Measurements from ENCODE around the gene MYO3B.

The MYO3B gene

GRCh38 chr2:170391697-170392096, 213.8 kb downstream of the MYO3B start:
- H3K4me3 ChIP-seq (ENCODE audit: low read length) = no peak overlapping the region
- no peak overlapping the region for H3K4me2 ChIP-seq (ENCODE audit: low read length)
- H3K79me2 ChIP-seq (ENCODE audit: control insufficient read depth, low read length) = no peaks in the 10 kb centered on the region
- no peaks in the 10 kb centered on the region for H3K4me1 ChIP-seq (ENCODE audit: control insufficient read depth, low read length)
- no peak for TF ChIP-seq EZH2phosphoT487 (IDR thresholded peaks at IDR 0.05; ENCODE audit: borderline replicate concordance, low read length)
- no peaks in the 10 kb centered on the region for H3K9me3 ChIP-seq (ENCODE audit: control insufficient read depth, insufficient read depth, low read length)
- no peaks in the 10 kb centered on the region for H4K20me1 ChIP-seq (ENCODE audit: control insufficient read depth, insufficient read depth, low read depth, low read length)
- H3K9me2 ChIP-seq (replicated peaks; ENCODE audit: control insufficient read depth, low read length) = no peaks in the 10 kb centered on the region
- H3K36me3 ChIP-seq (ENCODE audit: control insufficient read depth, low read length) = no peaks in the 10 kb centered on the region
- peaks cover 4% of the 10 kb centered on the region; the same call in 1 of the 2 replicates for H3K27me3 ChIP-seq (ENCODE audit: control insufficient read depth, low read length)
- no peak overlapping the region for H3K27ac ChIP-seq (ENCODE audit: low read depth, low read length)
- no peaks in the 10 kb centered on the region for H3F3A ChIP-seq (ENCODE audit: control insufficient read depth, insufficient read depth)

GRCh38 chr2:170393861-170394498, 216.0 kb downstream of the MYO3B start:
- no peaks in the 10 kb centered on the region for H3K9me3 ChIP-seq (ENCODE audit: control insufficient read depth, insufficient read depth, low read length)
- no peak for TF ChIP-seq EZH2phosphoT487 (IDR thresholded peaks at IDR 0.05; ENCODE audit: borderline replicate concordance, low read length)
- no peak for TF ChIP-seq CTCF (IDR thresholded peaks at IDR 0.05; ENCODE audit: low read depth, low read length, poor library complexity, severe bottlenecking)
- H3K4me2 ChIP-seq (ENCODE audit: low read length) = no peak overlapping the region
- H4K20me1 ChIP-seq (ENCODE audit: control insufficient read depth, insufficient read depth, low read depth, low read length) = no peaks in the 10 kb centered on the region
- no peaks in the 10 kb centered on the region for H3K79me2 ChIP-seq (ENCODE audit: control insufficient read depth, low read length)
- H3K36me3 ChIP-seq (ENCODE audit: control insufficient read depth, low read length) = no peaks in the 10 kb centered on the region
- H3K4me3 ChIP-seq (ENCODE audit: low read length) = no peak overlapping the region
- no peaks in the 10 kb centered on the region for H3F3A ChIP-seq (ENCODE audit: control insufficient read depth, insufficient read depth)
- H3K9me2 ChIP-seq (replicated peaks; ENCODE audit: control insufficient read depth, low read length) = no peaks in the 10 kb centered on the region
- no peak overlapping the region for H3K27ac ChIP-seq (ENCODE audit: low read depth, low read length)
- peaks cover 4% of the 10 kb centered on the region; the same call in 1 of the 2 replicates for H3K27me3 ChIP-seq (ENCODE audit: control insufficient read depth, low read length)
- no peaks in the 10 kb centered on the region for H3K4me1 ChIP-seq (ENCODE audit: control insufficient read depth, low read length)

GRCh38 chr2:170394641-170395387, 216.9 kb downstream of the MYO3B start:
- Histone ChIP-seq H3K36me3 (ENCODE audit: control insufficient read depth, low read length) (no peaks in the 10 kb centered on the region), H3F3A (ENCODE audit: control insufficient read depth, insufficient read depth) (no peaks in the 10 kb centered on the region), H3K9me2 (replicated peaks; ENCODE audit: control insufficient read depth, low read length) (no peaks in the 10 kb centered on the region), H3K4me1 (ENCODE audit: control insufficient read depth, low read length) (no peaks in the 10 kb centered on the region), H3K9me3 (ENCODE audit: control insufficient read depth, insufficient read depth, low read length) (no peaks in the 10 kb centered on the region), H4K20me1 (ENCODE audit: control insufficient read depth, insufficient read depth, low read depth, low read length) (no peaks in the 10 kb centered on the region), H3K4me3 (ENCODE audit: low read length) (no peak overlapping the region), H3K79me2 (ENCODE audit: control insufficient read depth, low read length) (no peaks in the 10 kb centered on the region), H3K27ac (ENCODE audit: low read depth, low read length) (no peak overlapping the region), H3K27me3 (ENCODE audit: control insufficient read depth, low read length) (peaks cover 4% of the 10 kb centered on the region; the same call in 1 of the 2 replicates), H3K4me2 (ENCODE audit: low read length) (no peak overlapping the region)
- no peak for TF ChIP-seq CTCF (IDR thresholded peaks at IDR 0.05; ENCODE audit: low read depth, low read length, poor library complexity, severe bottlenecking)
- no peak for TF ChIP-seq EZH2phosphoT487 (IDR thresholded peaks at IDR 0.05; ENCODE audit: borderline replicate concordance, low read length)

Measured in DOHH2 (cell line).